Activated T-cell treated with anti-CD3 and anti-CD28 coated beads for 1 hour (primary cell): ENCODE data around the gene PANX1.

Experiments
- DNase-seq: peaks from one replicate; pipeline ENCODE4 v3.0.0-alpha.2; 2020; ENCODE audit warnings: low read depth

The PANX1 gene

GRCh38 chr11:94185416-94186084 is 56.9 kb downstream of the PANX1 start:
- DNase-seq, result no peak

- no peak for DNase-seq
Observed at GRCh38 chr11:94186342-94187203, 57.9 kb downstream of the PANX1 start.

GRCh38 chr11:94193288-94193687 is 64.6 kb downstream of the PANX1 start:
- DNase-seq, result no peak

GRCh38 chr11:94194712-94195111 is 66.1 kb downstream of the PANX1 start:
- DNase-seq, result no peak

- DNase-seq, result no peak
Observed at GRCh38 chr11:94196363-94196762, 67.7 kb downstream of the PANX1 start.

GRCh38 chr11:94198718-94199117 is 70.1 kb downstream of the PANX1 start:
- no peak for DNase-seq

- no peak for DNase-seq
Observed at GRCh38 chr11:94199136-94200130, 70.8 kb downstream of the PANX1 start.

- no peak for DNase-seq
Observed at GRCh38 chr11:94201004-94201465, 72.4 kb downstream of the PANX1 start.

- no peak for DNase-seq
Observed at GRCh38 chr11:94203070-94203469, 74.4 kb downstream of the PANX1 start.

GRCh38 chr11:94211261-94211830 is 82.7 kb downstream of the PANX1 start:
- DNase-seq, result no peak

- DNase-seq, result no peak
Observed at GRCh38 chr11:94212898-94213297, 84.3 kb downstream of the PANX1 start.

GRCh38 chr11:94217705-94218104 is 89.1 kb downstream of the PANX1 start:
- no peak for DNase-seq

GRCh38 chr11:94218372-94218771 is 89.7 kb downstream of the PANX1 start:
- no peak for DNase-seq

GRCh38 chr11:94219771-94220170 is 91.1 kb downstream of the PANX1 start:
- no peak for DNase-seq

- no peak for DNase-seq
Observed at GRCh38 chr11:94224078-94224477, 95.4 kb downstream of the PANX1 start.
